ENCODE results near the gene BCL11B. TPM values are rescaled to one million over a fixed set of nuclear protein-coding genes. Genes with fewer than 3 reads are reported as not detected.

BCL11B gene
- total and polyA plus RNA-seq, 12 donors: 0.03 to 1.9 (median 0.11) TPM; not detected in 2

DNA sequence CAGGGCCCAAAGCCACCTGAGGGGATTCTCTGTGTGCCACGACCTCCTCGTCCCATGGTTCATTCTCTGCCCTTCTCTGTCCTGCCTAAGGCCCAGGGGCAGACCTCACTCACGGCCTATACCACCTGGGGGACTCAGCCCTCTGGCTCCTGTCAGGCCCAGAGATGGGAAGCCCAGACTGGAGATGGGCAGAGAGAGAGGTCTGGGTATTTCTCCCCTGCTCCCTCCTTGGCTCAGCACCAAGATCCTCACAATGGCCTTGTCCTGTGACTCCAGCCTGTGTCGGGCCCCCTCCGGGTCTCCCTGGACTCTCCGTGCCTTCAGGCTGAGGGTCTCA lies 46.9 kb upstream of the BCL11B start:
- peaks cover 0 to 48% (median 31%) of the 10 kb centered on the region in 7 donors for H3K27me3 ChIP-seq
- ATAC-seq: no peak
- H3K36me3 ChIP-seq: no peaks in the 10 kb centered on the region
- intact Hi-C loops (cut with DNase I): no loop called here
- no peak overlapping the region for H3K27ac ChIP-seq
- TF ChIP-seq, protein P1, sequence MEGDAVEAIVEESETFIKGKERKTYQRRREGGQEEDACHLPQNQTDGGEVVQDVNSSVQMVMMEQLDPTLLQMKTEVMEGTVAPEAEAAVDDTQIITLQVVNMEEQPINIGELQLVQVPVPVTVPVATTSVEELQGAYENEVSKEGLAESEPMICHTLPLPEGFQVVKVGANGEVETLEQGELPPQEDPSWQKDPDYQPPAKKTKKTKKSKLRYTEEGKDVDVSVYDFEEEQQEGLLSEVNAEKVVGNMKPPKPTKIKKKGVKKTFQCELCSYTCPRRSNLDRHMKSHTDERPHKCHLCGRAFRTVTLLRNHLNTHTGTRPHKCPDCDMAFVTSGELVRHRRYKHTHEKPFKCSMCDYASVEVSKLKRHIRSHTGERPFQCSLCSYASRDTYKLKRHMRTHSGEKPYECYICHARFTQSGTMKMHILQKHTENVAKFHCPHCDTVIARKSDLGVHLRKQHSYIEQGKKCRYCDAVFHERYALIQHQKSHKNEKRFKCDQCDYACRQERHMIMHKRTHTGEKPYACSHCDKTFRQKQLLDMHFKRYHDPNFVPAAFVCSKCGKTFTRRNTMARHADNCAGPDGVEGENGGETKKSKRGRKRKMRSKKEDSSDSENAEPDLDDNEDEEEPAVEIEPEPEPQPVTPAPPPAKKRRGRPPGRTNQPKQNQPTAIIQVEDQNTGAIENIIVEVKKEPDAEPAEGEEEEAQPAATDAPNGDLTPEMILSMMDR (IDR thresholded peaks at IDR 0.05): no peak
- no peak for DNase-seq
- no peak overlapping the region for H3K4me3 ChIP-seq
- no peaks in the 10 kb centered on the region for H3K4me1 ChIP-seq
- H3K9me3 ChIP-seq: no peaks in the 10 kb centered on the region
- WGBS, 2 donors: 76 to 85% methylated on average over 6 of the region's 6 CpGs

DNA sequence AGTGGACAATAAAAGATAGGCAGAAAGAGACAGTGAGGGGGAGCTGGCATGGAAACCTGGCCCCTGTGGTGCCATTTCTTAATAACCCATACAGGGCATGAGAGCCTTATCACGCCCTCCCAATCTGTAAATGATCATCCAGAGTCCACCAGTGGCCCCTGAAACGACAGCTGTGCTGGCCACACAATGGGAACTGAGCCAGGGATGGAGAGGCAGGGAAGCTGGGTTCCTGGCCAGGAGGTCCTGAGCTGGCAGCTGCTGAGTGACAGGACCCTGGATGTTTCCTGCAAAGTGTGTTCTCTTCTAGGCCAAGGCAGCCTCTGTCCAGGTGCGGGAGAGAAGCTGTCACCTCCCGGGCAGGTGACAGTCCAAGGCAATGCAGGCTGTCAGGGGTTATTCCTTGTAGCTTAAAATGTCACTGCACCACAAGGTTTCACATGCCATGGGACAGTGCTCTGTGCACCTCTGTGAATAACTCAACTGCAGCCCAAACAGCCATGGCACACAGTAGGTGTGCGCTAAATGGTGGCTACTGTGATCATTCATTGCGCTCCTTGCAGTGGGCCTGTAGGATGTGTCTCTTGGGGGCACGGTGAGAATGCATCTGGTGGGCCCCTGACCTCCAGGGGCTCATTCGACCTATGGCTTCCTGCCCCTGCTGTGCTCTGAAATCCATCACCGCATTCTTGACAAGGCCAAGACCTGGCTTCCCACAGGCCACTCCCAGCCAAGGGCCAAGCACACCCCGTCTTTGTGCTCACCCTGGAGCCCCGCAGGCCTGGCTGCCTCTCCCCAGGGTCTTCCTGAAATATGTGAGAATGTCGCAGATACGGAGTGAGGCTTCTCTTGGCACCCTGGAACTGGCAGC lies 46.3 kb upstream of the BCL11B start:
- TF ChIP-seq, protein P1 (IDR thresholded peaks at IDR 0.05): no peak
- H3K27me3 ChIP-seq: peaks cover 0 to 45% (median 31%) of the 10 kb centered on the region in 7 donors
- no peak overlapping the region for H3K27ac ChIP-seq
- no peaks in the 10 kb centered on the region for H3K9me3 ChIP-seq
- no peaks in the 10 kb centered on the region for H3K4me1 ChIP-seq
- ATAC-seq (no peak), DNase-seq (no peak)
- intact Hi-C loops (cut with DNase I): no loop called here
- 57 to 64% methylated on average over 13 of the region's 13 CpGs for WGBS, 2 donors
- H3K36me3 ChIP-seq: no peaks in the 10 kb centered on the region
- no peak overlapping the region for H3K4me3 ChIP-seq

DNA sequence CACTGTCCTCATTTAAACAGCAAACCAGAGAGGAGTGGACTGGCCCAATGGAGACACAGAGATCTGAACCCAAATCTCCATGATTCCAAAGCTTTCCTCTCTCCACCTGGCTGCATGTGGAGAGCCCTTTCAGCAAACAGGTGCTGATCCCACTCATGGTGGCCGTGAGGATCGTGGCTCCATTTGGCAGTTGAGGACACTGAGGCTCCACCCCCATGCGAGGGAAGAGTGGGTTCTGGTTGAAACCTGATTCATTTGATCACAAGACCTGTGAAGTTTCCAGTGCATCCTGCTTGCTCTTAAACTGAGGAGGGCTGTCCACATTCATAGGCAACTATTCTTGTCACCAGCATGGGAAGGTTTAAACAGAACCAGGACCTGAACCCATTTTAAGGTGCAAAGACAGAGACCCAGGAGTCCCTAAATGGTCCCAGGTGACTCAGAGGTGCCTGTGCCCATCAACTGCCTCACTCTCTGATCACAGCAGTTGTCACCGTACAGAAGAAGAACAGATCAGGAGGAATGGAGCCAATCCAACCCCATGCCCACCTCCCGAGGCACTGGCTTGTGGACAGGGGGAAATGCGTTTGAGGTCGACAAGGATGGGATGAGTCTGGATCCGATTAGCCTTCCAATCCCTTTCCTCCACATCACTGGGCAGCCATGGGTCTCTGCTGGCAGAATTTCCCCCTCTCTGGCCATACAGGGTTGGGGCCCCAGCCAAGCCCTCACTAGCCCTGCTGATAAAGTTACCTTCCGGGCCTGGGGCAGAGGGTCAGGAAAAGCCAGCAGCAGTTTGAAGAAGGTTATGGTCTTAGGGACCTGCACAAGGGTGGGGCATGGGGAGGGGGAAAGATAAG lies 45.5 kb upstream of the BCL11B start:
- no peaks in the 10 kb centered on the region for H3K4me1 ChIP-seq
- intact Hi-C loops (cut with DNase I): no loop called here
- DNase-seq: no peak
- TF ChIP-seq, protein P1 (IDR thresholded peaks at IDR 0.05): no peak
- no peak overlapping the region for H3K4me3 ChIP-seq
- no peaks in the 10 kb centered on the region for H3K9me3 ChIP-seq
- peaks cover 0 to 44% (median 28%) of the 10 kb centered on the region in 7 donors for H3K27me3 ChIP-seq
- no peaks in the 10 kb centered on the region for H3K36me3 ChIP-seq
- H3K27ac ChIP-seq: no peak overlapping the region
- WGBS, 2 donors: 72 to 73% methylated on average over 9 of the region's 9 CpGs
- ATAC-seq: no peak

DNA sequence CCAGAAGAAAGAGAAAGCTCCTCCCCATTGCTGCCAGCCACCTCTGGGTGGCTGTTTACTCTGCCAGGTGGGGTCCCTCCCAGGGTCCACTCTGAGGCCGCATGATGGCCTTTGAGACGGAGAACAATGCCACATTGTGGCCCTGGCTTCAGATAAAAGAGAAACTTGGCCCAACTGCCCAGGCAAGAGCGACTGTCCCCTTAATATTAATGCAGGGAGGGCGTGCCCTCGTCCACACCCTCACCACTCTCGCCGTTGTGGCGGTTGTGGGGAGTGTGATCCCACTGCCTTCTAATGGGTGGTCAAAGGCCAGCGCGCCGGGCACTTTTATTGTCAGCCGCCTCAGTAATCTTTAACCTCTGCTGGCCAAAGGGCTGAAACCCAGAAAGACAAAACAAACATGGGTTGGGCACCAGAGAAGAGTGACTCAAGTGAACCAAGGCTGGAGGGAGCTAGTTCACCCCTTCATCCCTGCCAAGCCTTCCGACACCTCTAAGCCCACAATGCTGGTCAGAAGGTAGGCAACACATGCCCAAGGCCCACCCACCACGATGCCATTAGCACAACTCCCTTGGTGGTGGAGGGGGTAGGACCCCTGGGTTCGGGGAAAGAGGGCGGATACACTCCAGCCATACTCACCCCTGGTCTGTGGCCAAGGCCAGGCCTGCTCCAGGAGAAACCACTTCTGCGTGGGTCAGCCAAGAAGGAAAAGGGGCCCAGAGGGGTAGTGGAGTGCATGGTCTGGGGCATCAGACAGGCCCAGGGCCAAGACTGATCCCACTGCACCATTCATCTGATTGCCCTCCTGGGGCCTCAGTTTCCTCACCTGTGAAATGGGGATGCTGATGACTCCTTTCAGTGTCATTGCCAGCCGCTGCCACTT lies 44.5 kb upstream of the BCL11B start:
- DNase-seq (no peak), ATAC-seq (no peak)
- Histone ChIP-seq H3K27ac (no peak overlapping the region), H3K4me1 (no peaks in the 10 kb centered on the region), H3K9me3 (peaks cover 0 to 6% (median 0%) of the 10 kb centered on the region in 11 donors), H3K36me3 (no peaks in the 10 kb centered on the region), H3K4me3 (no peak overlapping the region), H3K27me3 (peaks cover 0 to 41% (median 28%) of the 10 kb centered on the region in 7 donors)
- TF ChIP-seq, protein P1 (IDR thresholded peaks at IDR 0.05): no peak
- intact Hi-C loops (cut with DNase I): no loop called here
- 86 to 87% methylated on average over 18 of the region's 18 CpGs for WGBS, 2 donors

All from heart right ventricle (tissue), 16 donors.